OCI-LY1 (cell line): ENCODE data around the gene BAZ2A.
A peak's percentile ranks its signal among the peaks of the same experiment; 100 is the strongest.

Source experiments
- H2AFZ ChIP-seq: fragments of 200-600 bp; sonication (generic), shearing (Covaris generic); 2 replicates; pipeline ENCODE4 v1.6.0; 2014; ENCODE audit warnings: antibody characterized with exemption, mild to moderate bottlenecking, low read length
- H3F3A ChIP-seq: fragments of 200-600 bp; sonication (generic), shearing (Covaris generic); 2 replicates; pipeline ENCODE4 v1.6.0; 2014; ENCODE audit warnings: mild to moderate bottlenecking, antibody characterized with exemption, low read length, moderate library complexity; ENCODE audit not compliant: insufficient read depth
- H3K27ac ChIP-seq: fragments of 200-600 bp; sonication (generic); 2 replicates; pipeline ENCODE4 v1.5.1; 2014; ENCODE audit warnings: low read length, mixed run types, mild to moderate bottlenecking, low read depth; ENCODE audit not compliant: poor library complexity, severe bottlenecking
- H3K27me3 ChIP-seq: fragments of 200-600 bp; sonication (generic); 2 replicates; pipeline ENCODE4 v1.6.0; 2014; ENCODE audit warnings: antibody characterized with exemption, mild to moderate bottlenecking, low read length, moderate library complexity; ENCODE audit not compliant: insufficient read depth
- H3K36me3 ChIP-seq: fragments of 200-600 bp; sonication (generic); 2 replicates; pipeline ENCODE4 v1.6.1; 2014; ENCODE audit warnings: mild to moderate bottlenecking, antibody characterized with exemption, low read length, moderate library complexity, mixed read lengths; ENCODE audit not compliant: insufficient read depth
- H3K4me1 ChIP-seq: fragments of 200-600 bp; sonication (generic); 2 replicates; pipeline ENCODE4 v1.5.1; 2014; ENCODE audit warnings: mild to moderate bottlenecking, low read length, moderate library complexity; ENCODE audit not compliant: insufficient read depth, severe bottlenecking
- H3K4me2 ChIP-seq: fragments of 200-600 bp; sonication (generic), shearing (Covaris generic); 2 replicates; pipeline ENCODE4 v1.6.1; 2014; ENCODE audit warnings: low read length
- H3K4me3 ChIP-seq: fragments of 200-600 bp; sonication (generic); 2 replicates; pipeline ENCODE4 v1.5.1; 2014; ENCODE audit warnings: low read length, low read depth, mild to moderate bottlenecking, mixed read lengths; ENCODE audit not compliant: poor library complexity, severe bottlenecking
- H3K79me2 ChIP-seq: fragments of 200-600 bp; shearing (Covaris generic); 2 replicates; pipeline ENCODE4 v1.6.1; 2016; ENCODE audit warnings: mixed run types, low read length, mixed read lengths; ENCODE audit not compliant: insufficient read depth
- H3K9ac ChIP-seq: fragments of 200-600 bp; sonication (generic), shearing (Covaris generic); 2 replicates; pipeline ENCODE4 v1.6.1; 2014; ENCODE audit warnings: mild to moderate bottlenecking, low read length, mixed read lengths
- H3K9me2 ChIP-seq: fragments of 200-600 bp; sonication (generic), shearing (Covaris generic); 2 replicates; pipeline ENCODE4 v1.6.1; 2014; ENCODE audit warnings: low read depth, mild to moderate bottlenecking, low read length, mixed read lengths
- H3K9me3 ChIP-seq: fragments of 200-600 bp; shearing (Covaris generic); 2 replicates; pipeline ENCODE4 v1.6.1; 2014; ENCODE audit warnings: low read length, mixed read lengths
- H4K20me1 ChIP-seq: fragments of 200-600 bp; sonication (generic), shearing (Covaris generic); 2 replicates; pipeline ENCODE4 v1.6.0; 2016; ENCODE audit warnings: mild to moderate bottlenecking, low read length; ENCODE audit not compliant: insufficient read depth
- EZH2 ChIP-seq: fragments of 200-600 bp; sonication (generic), shearing (Covaris generic); IDR thresholded peaks from 2 replicates; pipeline ENCODE4 v1.8.0; 2017; ENCODE audit warnings: borderline replicate concordance, mixed run types, mild to moderate bottlenecking, antibody characterized with exemption, low read length, moderate library complexity, mixed read lengths
- TF ChIP-seq, protein P1 (sequence below): fragments of 200-600 bp; sonication (generic), shearing (Covaris generic); IDR thresholded peaks from 2 replicates; pipeline ENCODE4 v1.5.1; 2017; ENCODE audit warnings: mild to moderate bottlenecking, antibody characterized with exemption, low read length, moderate library complexity, mixed read lengths

The BAZ2A gene

DNA sequence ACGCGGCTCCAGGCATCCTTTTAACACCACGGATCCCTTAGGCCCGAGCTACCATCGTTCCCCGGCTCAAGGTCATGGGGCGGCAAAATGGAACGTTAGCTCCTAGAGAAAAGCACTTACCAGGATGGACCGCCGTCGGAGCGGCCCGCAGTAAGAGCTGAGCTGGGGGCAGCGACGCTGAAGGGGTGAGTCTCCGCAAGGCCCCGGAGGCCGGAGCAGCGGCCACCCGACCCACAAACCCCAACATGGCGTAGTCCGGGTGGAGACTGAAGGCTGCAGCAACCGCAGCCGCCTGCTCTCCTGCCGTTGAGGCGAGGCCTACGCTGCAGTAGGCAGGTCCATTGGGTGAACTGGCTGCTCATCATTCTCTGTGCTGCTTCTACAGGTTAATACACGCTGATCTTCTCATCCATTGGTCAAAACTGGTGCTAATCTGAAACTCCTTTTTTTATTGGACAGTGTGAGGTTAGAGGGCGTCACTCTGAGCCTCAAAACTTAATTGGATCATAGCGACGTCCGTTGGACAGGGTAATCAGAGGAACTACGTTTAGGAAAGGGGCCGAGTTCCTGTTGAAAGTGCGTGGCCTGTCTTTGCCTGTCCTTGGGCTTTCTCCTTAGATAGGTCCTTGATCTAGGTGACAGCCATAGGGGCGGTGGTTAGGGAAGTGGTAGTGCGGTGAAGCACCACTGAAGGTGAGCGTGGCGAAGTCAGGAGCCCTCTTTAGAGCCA is 15.8 kb upstream of the BAZ2A start, which contains the start of gene ATP5F1B:
Gene ATP5F1B (minus strand): TSS at position 268 of the 730 bp plus-strand sequence. CDS start 21 bp downstream, at position 247.
- peaks cover 32% of the 10 kb centered on the region for H3K79me2 ChIP-seq
- no peaks in the 10 kb centered on the region for H3K9me3 ChIP-seq
- peaks cover 22% of the 10 kb centered on the region for H3K4me1 ChIP-seq
- no peaks in the 10 kb centered on the region for H4K20me1 ChIP-seq
- peak within 1 kb of the TSS; percentile 86 for H3K4me3 ChIP-seq
- H3K27me3 ChIP-seq, result no peaks in the 10 kb centered on the region
- peak within 1 kb of the TSS; percentile 81 for H3K27ac ChIP-seq
- H3K9me2 ChIP-seq, result no peaks in the 10 kb centered on the region
- no peaks in the 10 kb centered on the region for H3F3A ChIP-seq
- H3K36me3 ChIP-seq, result peaks cover 43% of the 10 kb centered on the region
- H3K9ac ChIP-seq, result peak within 1 kb of the TSS; percentile 94
- TF ChIP-seq, protein P1, sequence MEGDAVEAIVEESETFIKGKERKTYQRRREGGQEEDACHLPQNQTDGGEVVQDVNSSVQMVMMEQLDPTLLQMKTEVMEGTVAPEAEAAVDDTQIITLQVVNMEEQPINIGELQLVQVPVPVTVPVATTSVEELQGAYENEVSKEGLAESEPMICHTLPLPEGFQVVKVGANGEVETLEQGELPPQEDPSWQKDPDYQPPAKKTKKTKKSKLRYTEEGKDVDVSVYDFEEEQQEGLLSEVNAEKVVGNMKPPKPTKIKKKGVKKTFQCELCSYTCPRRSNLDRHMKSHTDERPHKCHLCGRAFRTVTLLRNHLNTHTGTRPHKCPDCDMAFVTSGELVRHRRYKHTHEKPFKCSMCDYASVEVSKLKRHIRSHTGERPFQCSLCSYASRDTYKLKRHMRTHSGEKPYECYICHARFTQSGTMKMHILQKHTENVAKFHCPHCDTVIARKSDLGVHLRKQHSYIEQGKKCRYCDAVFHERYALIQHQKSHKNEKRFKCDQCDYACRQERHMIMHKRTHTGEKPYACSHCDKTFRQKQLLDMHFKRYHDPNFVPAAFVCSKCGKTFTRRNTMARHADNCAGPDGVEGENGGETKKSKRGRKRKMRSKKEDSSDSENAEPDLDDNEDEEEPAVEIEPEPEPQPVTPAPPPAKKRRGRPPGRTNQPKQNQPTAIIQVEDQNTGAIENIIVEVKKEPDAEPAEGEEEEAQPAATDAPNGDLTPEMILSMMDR, result no peak
- no peak for TF ChIP-seq EZH2
- H2AFZ ChIP-seq, result no peak within 1 kb of the TSS
- H3K4me2 ChIP-seq, result peak within 1 kb of the TSS; percentile 96

DNA sequence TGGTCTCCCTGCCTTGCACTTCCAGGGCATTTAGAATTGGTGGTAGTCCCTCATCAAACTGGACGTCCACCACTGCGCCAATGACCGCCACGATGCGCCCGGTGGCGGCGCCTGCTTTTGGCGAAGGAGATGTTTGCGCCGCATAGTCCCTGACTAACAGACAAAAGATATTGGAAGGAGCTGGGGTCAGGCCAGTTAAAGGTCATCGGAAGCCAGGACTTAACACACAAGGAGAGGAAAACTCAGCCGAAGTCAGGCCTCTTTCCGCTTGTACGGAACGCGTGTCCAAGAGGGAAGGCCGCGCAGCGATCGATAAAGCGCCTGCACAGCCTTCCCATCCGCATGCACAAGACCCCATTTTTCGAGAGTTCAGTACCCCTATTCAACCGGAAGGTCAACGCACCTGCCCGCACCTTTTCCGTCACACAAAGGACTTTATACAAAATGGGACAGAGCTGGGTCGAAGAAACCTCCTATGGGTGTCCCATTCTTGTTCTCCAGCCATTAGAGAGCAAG is 15.1 kb upstream of the BAZ2A start:
- Histone ChIP-seq H3K4me3 (peak overlapping the region; percentile 86), H3K9ac (peak overlapping the region; percentile 94), H3K4me2 (peak overlapping the region; percentile 96), H2AFZ (no peak overlapping the region), H3F3A (no peaks in the 10 kb centered on the region), H3K4me1 (peaks cover 22% of the 10 kb centered on the region), H3K9me2 (no peaks in the 10 kb centered on the region), H3K9me3 (no peaks in the 10 kb centered on the region), H3K79me2 (peaks cover 32% of the 10 kb centered on the region), H3K27me3 (no peaks in the 10 kb centered on the region), H3K36me3 (peaks cover 49% of the 10 kb centered on the region), H3K27ac (peak overlapping the region; percentile 73), H4K20me1 (no peaks in the 10 kb centered on the region)
- TF ChIP-seq EZH2, result no peak
- TF ChIP-seq, protein P1, result no peak

GRCh38 chr12:56644654-56645053 is 14.5 kb upstream of the BAZ2A start:
- peak overlapping the region; percentile 94 for H3K9ac ChIP-seq
- H3K4me2 ChIP-seq, result peak overlapping the region; percentile 96
- peaks cover 55% of the 10 kb centered on the region for H3K36me3 ChIP-seq
- peak overlapping the region; percentile 86 for H3K4me3 ChIP-seq
- TF ChIP-seq EZH2, result no peak
- TF ChIP-seq, protein P1, result no peak
- H3F3A ChIP-seq, result no peaks in the 10 kb centered on the region
- H3K79me2 ChIP-seq, result peaks cover 32% of the 10 kb centered on the region
- peak overlapping the region; percentile 73 for H3K27ac ChIP-seq
- H4K20me1 ChIP-seq, result no peaks in the 10 kb centered on the region
- no peaks in the 10 kb centered on the region for H3K9me2 ChIP-seq
- H3K27me3 ChIP-seq, result no peaks in the 10 kb centered on the region
- no peak overlapping the region for H2AFZ ChIP-seq
- no peaks in the 10 kb centered on the region for H3K9me3 ChIP-seq
- peaks cover 22% of the 10 kb centered on the region for H3K4me1 ChIP-seq
